HFF-Myc (cell line): ENCODE measurements around the gene ASXL1.
"Not testable (repeated sequence)": the region's sequence is repeated elsewhere in the genome, so short reads cannot be mapped to it uniquely, and the experiment has no call there.

Experiments
- DNase-seq: peaks from one replicate; pipeline ENCODE4 v3.0.0-alpha.2; 2011; ENCODE audit warnings: low read depth; ENCODE audit errors: extremely low read depth
- H3K4me3 ChIP-seq: replicated peaks from 2 replicates; pipeline ENCODE4 v1.5.1; 2011; ENCODE audit warnings: low read depth, mild to moderate bottlenecking, control low read depth, low read length
- TF ChIP-seq, protein P1 (sequence below): IDR thresholded peaks from 2 replicates; pipeline ENCODE4 v1.5.1; 2012; ENCODE audit warnings: mild to moderate bottlenecking, low read depth, low read length, control low read depth; ENCODE audit errors: missing control alignments

ASXL1 gene

GRCh38 chr20:32406701-32407100, 48.6 kb downstream of the ASXL1 start:
- TF ChIP-seq, protein P1, sequence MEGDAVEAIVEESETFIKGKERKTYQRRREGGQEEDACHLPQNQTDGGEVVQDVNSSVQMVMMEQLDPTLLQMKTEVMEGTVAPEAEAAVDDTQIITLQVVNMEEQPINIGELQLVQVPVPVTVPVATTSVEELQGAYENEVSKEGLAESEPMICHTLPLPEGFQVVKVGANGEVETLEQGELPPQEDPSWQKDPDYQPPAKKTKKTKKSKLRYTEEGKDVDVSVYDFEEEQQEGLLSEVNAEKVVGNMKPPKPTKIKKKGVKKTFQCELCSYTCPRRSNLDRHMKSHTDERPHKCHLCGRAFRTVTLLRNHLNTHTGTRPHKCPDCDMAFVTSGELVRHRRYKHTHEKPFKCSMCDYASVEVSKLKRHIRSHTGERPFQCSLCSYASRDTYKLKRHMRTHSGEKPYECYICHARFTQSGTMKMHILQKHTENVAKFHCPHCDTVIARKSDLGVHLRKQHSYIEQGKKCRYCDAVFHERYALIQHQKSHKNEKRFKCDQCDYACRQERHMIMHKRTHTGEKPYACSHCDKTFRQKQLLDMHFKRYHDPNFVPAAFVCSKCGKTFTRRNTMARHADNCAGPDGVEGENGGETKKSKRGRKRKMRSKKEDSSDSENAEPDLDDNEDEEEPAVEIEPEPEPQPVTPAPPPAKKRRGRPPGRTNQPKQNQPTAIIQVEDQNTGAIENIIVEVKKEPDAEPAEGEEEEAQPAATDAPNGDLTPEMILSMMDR, result no peak
- no peak for DNase-seq
- H3K4me3 ChIP-seq, result no peak overlapping the region

DNA sequence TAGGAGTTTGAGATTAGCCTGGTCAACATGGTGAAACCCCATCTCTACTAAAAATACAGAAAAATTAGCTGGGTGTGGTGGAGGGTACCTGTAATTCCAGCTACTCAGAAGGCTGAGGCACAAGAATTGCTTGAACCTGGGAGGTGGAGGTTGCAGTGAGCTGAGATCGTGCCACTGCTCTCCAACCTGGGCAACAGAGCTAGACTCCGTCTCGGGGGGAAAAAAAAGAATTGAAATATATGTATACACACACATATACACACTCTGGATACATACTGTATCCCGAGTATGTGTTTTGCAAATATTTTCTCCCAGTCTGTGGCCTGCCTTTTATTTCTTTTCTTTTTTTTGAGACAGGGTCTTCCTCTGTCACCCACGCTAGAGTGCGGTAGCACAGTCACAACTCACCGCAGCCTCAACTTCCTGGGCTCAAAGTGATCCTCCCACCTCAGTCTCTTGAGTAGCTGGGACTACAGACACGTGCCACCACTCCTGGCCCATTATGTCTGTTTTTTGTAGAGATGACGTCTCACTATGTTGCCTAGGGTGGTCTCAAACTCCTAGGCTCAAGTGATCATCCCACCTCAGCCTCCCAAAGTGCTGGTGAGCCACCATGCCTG, 49.1 kb downstream of the ASXL1 start:
- not testable (repeated sequence) for DNase-seq, H3K4me3 ChIP-seq

GRCh38 chr20:32411955-32412706, 54.0 kb downstream of the ASXL1 start:
- no peak overlapping the region for H3K4me3 ChIP-seq
- no peak for DNase-seq
- TF ChIP-seq, protein P1, result no peak

DNA sequence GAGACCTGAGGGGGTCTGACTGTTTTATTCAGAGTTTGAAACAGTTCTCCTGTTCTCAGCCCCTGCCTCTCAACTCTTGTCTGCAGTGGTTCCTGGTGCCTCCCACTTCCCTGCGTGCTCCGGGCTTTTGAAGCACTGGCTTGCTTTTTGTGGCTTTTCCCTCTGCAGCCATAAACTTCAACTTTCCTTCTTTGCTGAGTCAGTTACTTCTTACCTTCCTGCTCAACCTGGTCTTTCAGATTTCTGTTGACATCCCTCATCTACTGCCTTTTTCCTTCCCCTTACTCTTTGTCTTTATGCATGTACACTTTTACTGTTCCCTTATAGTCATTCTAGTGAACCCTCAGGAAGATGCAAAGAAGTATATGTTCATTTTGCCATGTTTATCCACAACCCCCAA, 57.4 kb downstream of the ASXL1 start:
- no peak overlapping the region for H3K4me3 ChIP-seq
- TF ChIP-seq, protein P1, result no peak
- DNase-seq, result no peak

- DNase-seq, result no peak
Measured at GRCh38 chr20:32416206-32416605, 58.1 kb downstream of the ASXL1 start.

GRCh38 chr20:32418376-32418775, 60.2 kb downstream of the ASXL1 start:
- H3K4me3 ChIP-seq, result no peak overlapping the region
- DNase-seq, result no peak
- TF ChIP-seq, protein P1, result no peak

More at GRCh38 chr20:32416206-32416605, 58.1 kb downstream of the ASXL1 start:
- TF ChIP-seq, protein P1, result no peak
- no peak overlapping the region for H3K4me3 ChIP-seq

DNA sequence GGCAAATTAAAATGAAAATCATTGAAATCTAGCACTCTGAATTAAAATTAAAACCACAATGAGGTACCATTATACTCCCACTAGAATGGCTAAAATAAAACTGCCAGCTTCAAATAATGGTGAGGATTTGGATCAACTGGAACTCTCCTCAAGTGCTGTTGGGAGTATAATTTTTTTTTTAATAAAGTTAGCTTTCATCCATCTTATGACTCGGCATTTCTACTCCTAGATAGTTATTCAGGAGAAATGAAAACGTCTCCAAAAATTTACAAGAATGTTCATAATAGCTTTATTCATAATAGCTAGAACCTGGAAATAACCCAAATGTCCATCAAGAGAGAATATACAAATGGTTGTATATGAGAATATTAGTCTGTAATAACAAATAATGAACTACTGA, 63.2 kb downstream of the ASXL1 start:
- no peak for DNase-seq
- TF ChIP-seq, protein P1, result no peak
- no peak overlapping the region for H3K4me3 ChIP-seq
